Activated CD8-positive, alpha-beta memory T cell treated with anti-CD3 and anti-CD28 coated beads for 36 hours (primary cell): Measurements from ENCODE around the gene DCAF15. TPM values are rescaled to one million over a fixed set of nuclear protein-coding genes. Genes with fewer than 3 reads are reported as not detected.
"Not testable (repeated sequence)": the region's sequence is repeated elsewhere in the genome, so short reads cannot be mapped to it uniquely, and the experiment has no call there.

Source experiments
- CTCF ChIA-PET: fragments of 350-600 bp; sonication (Branson Sonifier 250); formaldehyde crosslinking; loops from one replicate; lab custom pipeline; 2021; ENCODE audit warnings: antibody characterized with exemption; lab: Charles Lee
- POLR2A ChIA-PET: fragments of 350-600 bp; sonication (Branson Sonifier 250); formaldehyde crosslinking; loops from one replicate; lab custom pipeline; 2021; ENCODE audit warnings: antibody characterized with exemption; lab: Charles Lee
- total RNA-seq, 2 experiments: library from RNA; stranded (reverse); gene quantifications; one replicate each; pipeline ENCODE4 v1.2.3, GENCODE V29; 2021

DCAF15 gene
- total RNA-seq, 2 experiments from 2014 or later, result 59.9 to 65.3 TPM

GRCh38 chr19:13967206-13967605 lies 14.9 kb downstream of the DCAF15 start:
- CTCF ChIA-PET, result not testable (repeated sequence)
- POLR2A ChIA-PET, result interaction anchor here (0.7 kb wide), 1 partner anchor 79 kb away, joined by 4 read pairs; no protein-coding TSS in a partner anchor

DNA sequence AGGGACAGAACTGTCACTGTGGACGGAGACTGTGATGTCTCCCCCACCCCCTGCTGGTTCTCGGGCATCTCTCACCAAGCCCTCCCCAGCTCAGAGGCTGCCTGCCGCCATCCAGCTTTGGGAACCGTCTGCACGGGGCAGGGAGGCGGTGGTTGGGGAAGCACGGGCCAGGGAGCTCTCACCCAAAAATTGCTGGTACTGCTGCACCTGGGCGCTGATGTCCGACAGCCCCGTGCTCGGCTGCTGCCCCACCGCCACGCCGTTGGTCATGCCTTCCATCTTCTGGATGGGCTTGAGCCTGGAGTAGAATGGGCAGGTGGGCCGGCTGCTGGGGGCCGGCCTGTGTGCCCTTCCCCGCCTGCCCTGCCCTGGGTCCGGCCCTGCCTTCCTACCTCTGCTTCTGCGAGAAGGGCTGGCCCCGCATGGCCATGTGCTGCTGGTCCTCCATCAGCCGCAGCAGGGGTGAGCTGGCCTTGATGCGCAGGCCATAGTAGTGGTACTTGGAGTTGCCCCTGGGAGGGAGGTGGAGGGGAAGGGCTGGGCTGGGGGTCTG lies 16.1 kb downstream of the DCAF15 start:
- POLR2A ChIA-PET, result no interaction called here
- CTCF ChIA-PET, result no interaction called here

- POLR2A ChIA-PET, result interaction anchor here (0.7 kb wide), 1 partner anchor 746 kb away, joined by 3 read pairs; no protein-coding TSS in a partner anchor
- CTCF ChIA-PET, result interaction anchor here (0.7 to 1.8 kb wide), 2 partner anchors 10 to 31 kb away, joined by 4 read pairs; partner anchors contain the start of gene PODNL1
These were observed 16.7 kb downstream of the DCAF15 start for GRCh38 chr19:13968999-13969398.

DNA sequence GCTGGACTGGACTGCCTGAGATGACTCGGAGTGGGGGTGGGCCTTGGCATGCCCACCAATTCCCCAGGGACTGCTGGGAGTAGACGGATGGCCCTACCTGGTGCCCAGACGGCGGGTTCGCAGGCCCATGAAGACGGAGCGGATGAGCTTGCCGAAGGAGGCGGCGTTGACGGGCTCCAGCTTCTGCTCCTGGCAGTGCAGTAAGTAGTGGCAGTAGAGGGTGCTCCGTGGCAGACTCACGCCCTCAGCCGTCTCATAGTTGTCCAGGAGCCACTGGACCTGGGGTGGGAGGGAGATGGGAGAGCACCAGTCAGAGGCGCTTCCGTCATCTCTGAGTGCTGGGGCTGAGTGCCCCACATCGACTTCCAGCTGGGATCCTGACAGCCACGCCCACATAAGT lies 17.6 kb downstream of the DCAF15 start:
- ChIA-PET CTCF (interaction anchor here (1.8 kb wide), 1 partner anchor 9 kb away, joined by 4 read pairs; no protein-coding TSS in a partner anchor), POLR2A (no interaction called here)

GRCh38 chr19:13971868-13972267 lies 19.6 kb downstream of the DCAF15 start:
- POLR2A ChIA-PET, result not testable (repeated sequence)
- CTCF ChIA-PET, result interaction anchor here (0.7 kb wide), 1 partner anchor 24 kb away, joined by 3 read pairs; no protein-coding TSS in a partner anchor

DNA sequence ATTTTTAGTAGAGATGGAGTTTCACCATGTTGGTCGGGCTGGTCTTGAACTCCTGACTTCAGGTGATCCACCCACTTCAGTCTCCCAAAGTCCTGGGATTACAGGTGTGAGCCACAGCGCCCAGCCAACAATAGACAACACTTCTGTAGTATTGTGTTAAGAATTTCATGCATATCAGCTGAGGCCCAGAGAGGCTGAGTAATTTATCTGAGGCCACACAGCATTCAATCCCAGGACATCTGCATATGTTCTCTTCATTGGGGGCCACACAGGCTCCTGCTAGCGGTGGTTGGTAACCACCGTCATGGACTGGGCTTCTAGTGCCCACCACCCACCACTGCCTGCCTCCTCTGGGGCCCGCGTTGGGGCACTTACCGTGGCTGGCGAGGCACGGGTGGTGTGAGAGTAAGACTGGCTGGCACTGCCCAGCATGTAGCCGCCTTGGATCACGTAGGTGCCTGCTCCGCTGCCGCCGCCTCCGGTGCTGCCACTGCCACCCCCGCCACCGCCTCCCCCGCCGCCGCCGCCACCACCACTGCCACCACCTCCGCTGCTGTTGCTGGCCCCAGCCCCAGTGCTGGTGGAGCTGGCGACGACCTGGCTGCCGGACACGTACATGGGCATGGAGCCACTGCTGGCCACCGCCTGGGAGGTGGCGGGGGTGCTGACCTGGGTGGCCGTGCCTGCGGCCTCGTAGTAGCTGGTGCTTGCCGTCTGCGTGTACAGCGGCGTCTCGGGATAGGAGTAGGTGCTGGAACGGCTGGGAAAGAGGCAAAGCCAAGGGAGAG lies 20.3 kb downstream of the DCAF15 start:
- ChIA-PET CTCF (interaction anchor here (0.7 kb wide), 1 partner anchor 23 kb away, joined by 3 read pairs; no protein-coding TSS in a partner anchor), POLR2A (no interaction called here)

DNA sequence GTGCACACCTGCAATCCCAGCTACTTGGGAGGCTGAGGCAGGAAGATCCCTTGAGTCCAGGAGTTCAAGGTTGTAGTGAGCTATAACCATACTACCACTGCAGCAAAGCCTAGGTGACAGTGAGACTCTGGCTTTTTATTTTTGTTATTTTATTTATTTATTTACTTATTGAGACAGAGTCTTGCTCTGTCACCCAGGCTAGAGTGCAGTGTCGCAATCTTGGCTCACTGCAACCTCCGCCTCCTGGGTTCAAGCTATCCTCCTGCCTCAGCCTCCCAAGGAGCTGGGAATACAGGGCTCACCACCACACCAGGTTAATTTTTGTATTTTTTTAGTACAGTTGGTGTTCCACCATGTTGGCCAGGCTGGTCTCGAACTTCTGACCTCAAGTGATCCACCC lies 21.2 kb downstream of the DCAF15 start:
- CTCF ChIA-PET, result interaction anchor here (0.5 to 1.1 kb wide), 5 partner anchors 61 to 430 kb away, joined by 3 to 7 read pairs (median 3); no protein-coding TSS in a partner anchor
- POLR2A ChIA-PET, result not testable (repeated sequence)

DNA sequence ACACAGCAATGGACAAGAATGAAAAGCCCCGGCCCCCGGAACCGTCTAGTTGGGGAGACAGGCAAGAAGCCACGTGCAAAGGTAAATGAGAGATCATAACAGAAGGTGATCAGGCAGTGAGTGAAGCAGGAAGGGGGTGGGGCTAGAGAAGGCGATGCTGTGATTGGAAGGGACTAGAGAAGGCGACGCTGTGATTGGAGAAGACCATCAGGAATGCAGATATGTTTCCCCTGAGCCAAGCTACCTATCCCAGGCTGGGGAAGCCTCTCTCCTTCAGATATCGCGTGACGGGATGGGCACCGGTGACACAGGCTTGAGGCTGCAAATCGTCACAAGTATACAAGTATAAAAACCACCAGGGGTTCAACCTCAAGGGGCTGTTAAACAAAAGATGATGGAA lies 21.8 kb downstream of the DCAF15 start:
- ChIA-PET POLR2A (no interaction called here), CTCF (interaction anchor here (0.5 to 1.1 kb wide), 4 partner anchors 60 to 787 kb away, joined by 3 to 7 read pairs (median 4); no protein-coding TSS in a partner anchor)

- ChIA-PET CTCF (no interaction called here), POLR2A (no interaction called here)
These were observed 23.6 kb downstream of the DCAF15 start for GRCh38 chr19:13975870-13976269.

DNA sequence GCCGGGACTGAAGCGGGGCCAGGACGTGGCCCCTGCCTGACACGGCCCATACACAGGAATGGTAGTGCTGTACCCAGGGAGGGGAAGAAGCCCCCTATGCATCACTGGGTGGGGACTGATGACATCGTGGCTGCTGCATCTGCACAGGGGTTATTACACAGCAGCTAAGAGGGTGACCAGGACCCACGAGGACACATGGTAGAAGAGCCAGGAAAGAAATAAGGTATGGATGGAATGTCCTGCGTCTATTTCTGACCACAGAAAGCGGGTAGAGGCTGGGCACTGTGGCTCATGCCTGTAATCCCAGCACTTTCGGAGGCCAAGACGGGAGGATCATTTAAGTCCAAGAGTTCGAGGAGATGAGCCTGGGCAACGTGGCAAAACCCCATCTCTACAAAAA lies 24.1 kb downstream of the DCAF15 start:
- ChIA-PET POLR2A (no interaction called here), CTCF (interaction anchor here (0.8 kb wide), 1 partner anchor 18 kb away, joined by 3 read pairs; no protein-coding TSS in a partner anchor)

DNA sequence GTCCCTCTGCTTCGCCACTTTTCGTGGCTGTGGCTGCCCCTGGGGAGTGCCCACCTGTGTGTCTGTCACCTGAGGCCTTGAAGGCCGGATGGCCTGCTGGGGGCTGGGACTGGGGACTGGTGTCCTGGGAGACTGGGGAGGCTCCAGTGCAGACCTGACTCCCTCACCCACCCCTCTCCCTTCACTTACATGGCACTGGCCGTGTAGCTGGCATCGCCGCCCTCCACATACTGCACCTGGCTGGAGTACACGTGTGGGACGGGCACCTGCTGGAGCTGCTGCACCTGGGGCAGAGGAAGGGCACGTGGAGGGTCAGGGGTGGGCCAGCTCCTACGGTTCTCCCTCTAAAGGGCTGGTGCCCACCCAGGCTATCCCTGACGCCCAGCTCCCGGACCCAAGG lies 25.5 kb downstream of the DCAF15 start:
- ChIA-PET POLR2A (interaction anchor here (0.7 kb wide), 2 partner anchors 25 to 28 kb away, joined by 3 read pairs; partner anchors contain the start of gene RFX1), CTCF (interaction anchor here (1.0 to 1.2 kb wide), 3 partner anchors 55 to 91 kb away, joined by 3 to 4 read pairs (median 3); no protein-coding TSS in a partner anchor)

DNA sequence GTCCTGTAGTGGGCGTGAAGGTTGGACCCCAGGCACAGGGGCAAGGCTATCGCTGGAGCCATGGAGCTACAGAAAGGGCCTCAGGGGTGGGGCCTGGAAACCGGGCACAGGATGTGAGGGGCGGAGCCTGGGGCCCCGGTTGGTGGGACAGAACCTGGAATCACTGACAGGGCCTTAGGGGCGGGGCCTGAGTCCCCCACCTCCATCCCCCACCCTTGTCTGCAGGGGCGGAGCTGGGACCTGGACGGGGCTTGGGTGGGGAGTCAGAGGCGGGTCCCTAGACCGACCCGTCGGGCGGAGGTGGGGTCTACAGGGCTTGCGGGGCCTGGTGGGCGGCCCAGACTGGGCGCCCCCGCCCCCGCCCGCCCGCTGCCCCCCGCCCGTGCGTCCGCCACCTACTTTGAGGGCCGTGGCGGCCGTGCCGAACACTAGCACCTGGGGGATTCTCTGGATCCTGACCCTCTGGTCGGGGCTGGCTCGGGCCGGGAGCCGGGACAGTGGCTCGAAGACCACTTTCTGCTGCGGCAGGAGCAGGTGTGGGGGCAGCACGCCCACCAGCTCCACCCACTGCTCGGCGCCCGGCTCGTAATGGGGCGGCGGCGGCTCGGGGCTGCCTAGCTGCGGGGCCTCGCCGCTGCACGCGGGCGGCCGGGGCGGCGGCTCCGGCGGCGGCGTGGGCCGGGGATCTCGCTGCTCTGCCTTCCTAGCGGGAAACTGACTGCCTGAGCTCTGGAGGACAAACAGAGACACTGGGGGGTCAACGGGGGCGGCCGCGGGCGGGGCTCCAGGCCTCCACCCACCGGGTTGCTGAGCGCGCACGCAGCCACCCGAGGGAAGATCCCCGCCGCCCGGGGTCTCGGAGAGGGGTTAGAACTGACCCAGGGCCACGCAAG lies 26.3 kb downstream of the DCAF15 start:
- ChIA-PET POLR2A (interaction anchor here (0.7 kb wide), 3 partner anchors 24 to 28 kb away, joined by 3 read pairs; partner anchors contain the start of gene RFX1), CTCF (interaction anchor here (0.7 to 1.8 kb wide), 6 partner anchors 9 to 99 kb away, joined by 3 to 4 read pairs (median 4); no protein-coding TSS in a partner anchor)

DNA sequence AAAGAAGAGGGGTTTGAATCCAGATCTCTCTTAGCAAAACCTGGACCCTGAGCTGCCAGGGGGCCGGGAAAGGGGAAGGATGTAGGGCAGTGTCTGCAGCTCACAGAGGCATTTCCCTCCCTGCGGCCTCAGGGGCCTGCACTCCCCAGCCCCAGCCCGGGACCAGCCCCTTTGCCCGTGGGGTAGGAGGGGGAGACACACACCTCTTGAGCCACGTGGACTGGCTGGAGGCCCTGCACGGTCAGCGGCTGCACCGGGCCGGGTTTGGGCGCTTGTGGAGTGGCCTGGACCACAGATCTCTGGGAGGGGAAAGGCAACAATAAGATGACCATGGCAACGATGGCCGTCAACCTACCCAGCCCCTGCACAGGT lies 26.9 kb downstream of the DCAF15 start:
- POLR2A ChIA-PET, result interaction anchor here (0.7 to 0.9 kb wide), 2 partner anchors 26 to 27 kb away, joined by 3 to 4 read pairs; partner anchors contain the start of gene DCAF15
- CTCF ChIA-PET, result interaction anchor here (1.2 to 1.8 kb wide), 3 partner anchors 9 to 100 kb away, joined by 3 to 4 read pairs (median 4); no protein-coding TSS in a partner anchor

- CTCF ChIA-PET, result interaction anchor here (1.6 to 1.8 kb wide), 2 partner anchors 10 to 80 kb away, joined by 4 read pairs; no protein-coding TSS in a partner anchor
- POLR2A ChIA-PET, result interaction anchor here (0.7 to 0.9 kb wide), 2 partner anchors 25 to 28 kb away, joined by 3 to 4 read pairs; partner anchors contain the start of gene DCAF15
These were observed 27.4 kb downstream of the DCAF15 start for GRCh38 chr19:13979686-13980085.

- ChIA-PET CTCF (no interaction called here), POLR2A (interaction anchor here (0.9 kb wide), 1 partner anchor 28 kb away, joined by 4 read pairs; the partner anchor contains the start of gene DCAF15)
These were observed 28.0 kb downstream of the DCAF15 start for GRCh38 chr19:13980340-13980739.

DNA sequence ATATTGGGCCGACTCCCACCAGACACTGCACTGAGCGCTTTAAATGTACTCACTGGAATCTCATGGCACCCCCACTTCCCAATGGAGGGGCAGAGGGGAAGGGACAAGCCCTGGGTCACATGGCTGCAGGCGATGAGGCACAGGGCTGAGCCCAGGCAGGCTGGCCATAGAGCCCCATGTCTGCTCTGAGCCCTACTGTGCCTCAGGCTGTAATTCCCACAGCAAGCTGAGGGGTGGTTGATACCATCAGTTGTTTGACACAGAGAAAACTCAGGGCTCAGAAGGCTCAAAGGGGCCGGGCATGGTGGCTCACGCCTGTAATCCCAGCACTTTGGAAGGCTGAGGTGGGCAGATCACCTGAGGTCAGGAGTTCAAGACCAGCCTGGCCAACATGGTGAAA lies 28.7 kb downstream of the DCAF15 start:
- CTCF ChIA-PET, result no interaction called here
- POLR2A ChIA-PET, result no interaction called here

- ChIA-PET POLR2A (no interaction called here), CTCF (interaction anchor here (0.8 kb wide), 1 partner anchor 87 kb away, joined by 3 read pairs; no protein-coding TSS in a partner anchor)
These were observed 29.2 kb downstream of the DCAF15 start for GRCh38 chr19:13981467-13981866.

- ChIA-PET CTCF (interaction anchor here (0.8 kb wide), 1 partner anchor 87 kb away, joined by 3 read pairs; no protein-coding TSS in a partner anchor), POLR2A (no interaction called here)
These were observed 29.7 kb downstream of the DCAF15 start for GRCh38 chr19:13981988-13982501.
